ENCODE data around the gene MAST1. TPM values are rescaled to one million over a fixed set of nuclear protein-coding genes. Genes with fewer than 3 reads are reported as not detected.
"Not testable (repeated sequence)": the region's sequence is repeated elsewhere in the genome, so short reads cannot be mapped to it uniquely, and the experiment has no call there.

Gene MAST1
- total RNA-seq, 4 donors from 2014 or later = 5.9 to 20.8 (median 10.3) TPM

DNA sequence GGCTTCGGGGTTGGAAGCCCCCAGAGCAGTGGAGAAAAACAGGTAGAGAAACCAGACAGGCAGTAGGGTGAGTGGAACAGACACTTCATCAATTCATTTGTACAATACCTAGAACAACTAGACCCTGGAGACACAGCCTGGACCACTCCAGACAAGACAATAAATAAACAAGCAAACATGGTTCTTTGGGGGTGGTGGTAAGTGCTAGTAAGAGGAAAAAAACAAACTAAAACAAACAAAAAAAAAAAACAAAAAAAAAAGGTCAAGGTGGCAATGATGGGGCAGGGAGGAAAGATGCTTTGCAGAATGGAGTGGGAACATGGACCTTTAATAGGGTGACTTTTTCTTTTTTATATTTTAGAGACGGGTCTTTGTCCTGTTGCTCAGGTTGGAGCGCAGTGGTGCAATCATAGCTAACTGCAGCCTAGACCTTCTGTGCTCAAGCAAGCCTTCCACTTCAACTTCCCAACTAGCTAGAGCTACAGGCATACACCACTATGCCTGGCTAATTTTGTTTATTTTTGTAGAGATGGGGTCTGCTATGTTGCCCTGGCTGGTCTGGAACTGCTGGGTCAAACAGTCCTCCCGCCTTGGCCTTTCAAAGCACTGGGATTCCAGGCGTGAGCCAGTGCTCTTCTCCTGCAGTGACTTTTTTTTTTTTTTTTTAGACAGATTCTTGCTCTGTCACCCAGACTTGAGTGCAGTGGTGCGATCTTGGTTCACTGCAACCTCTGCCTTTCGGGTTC lies 43.9 kb upstream of the MAST1 start:
- peak overlapping the region; percentile 13 for H3K4me3 ChIP-seq (ENCODE audit: low read depth, poor library complexity, severe bottlenecking)
- 52 to 60% methylated on average over 7 of the region's 7 CpGs for WGBS, 2 donors
- no peak for TF ChIP-seq POLR2A (IDR thresholded peaks at IDR 0.05)
- TF ChIP-seq, protein P1, sequence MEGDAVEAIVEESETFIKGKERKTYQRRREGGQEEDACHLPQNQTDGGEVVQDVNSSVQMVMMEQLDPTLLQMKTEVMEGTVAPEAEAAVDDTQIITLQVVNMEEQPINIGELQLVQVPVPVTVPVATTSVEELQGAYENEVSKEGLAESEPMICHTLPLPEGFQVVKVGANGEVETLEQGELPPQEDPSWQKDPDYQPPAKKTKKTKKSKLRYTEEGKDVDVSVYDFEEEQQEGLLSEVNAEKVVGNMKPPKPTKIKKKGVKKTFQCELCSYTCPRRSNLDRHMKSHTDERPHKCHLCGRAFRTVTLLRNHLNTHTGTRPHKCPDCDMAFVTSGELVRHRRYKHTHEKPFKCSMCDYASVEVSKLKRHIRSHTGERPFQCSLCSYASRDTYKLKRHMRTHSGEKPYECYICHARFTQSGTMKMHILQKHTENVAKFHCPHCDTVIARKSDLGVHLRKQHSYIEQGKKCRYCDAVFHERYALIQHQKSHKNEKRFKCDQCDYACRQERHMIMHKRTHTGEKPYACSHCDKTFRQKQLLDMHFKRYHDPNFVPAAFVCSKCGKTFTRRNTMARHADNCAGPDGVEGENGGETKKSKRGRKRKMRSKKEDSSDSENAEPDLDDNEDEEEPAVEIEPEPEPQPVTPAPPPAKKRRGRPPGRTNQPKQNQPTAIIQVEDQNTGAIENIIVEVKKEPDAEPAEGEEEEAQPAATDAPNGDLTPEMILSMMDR (IDR thresholded peaks at IDR 0.05) = no peak
- no peak for DNase-seq (ENCODE audit: low spot score in 2 of 2)
- intact Hi-C loops (cut with DNase I; ENCODE audit: low total_unique reads) = loop anchor here (2.0 kb wide), 1 partner anchor 18 kb away; no protein-coding TSS in a partner anchor

DNA sequence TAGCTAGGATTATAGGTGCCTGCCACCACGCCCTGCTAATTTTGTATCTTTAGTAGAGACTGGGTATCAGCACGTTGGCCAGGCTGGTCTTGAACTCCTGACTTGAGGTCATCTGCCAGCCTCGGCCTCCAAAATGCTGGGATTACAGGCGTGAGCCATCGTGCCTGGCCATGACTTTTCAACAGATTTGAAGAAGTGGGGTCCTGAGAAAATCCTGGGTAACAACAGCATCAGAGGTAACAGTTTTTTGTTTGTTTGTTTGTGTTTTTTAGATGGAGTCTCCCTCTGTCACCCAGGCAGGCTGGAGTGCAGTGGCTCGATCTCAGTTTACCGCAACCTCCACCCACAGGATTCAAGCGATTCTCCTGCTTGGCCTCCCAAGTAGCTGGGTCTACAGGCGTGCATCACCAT lies 43.3 kb upstream of the MAST1 start:
- WGBS, 2 donors = 84 to 86% methylated on average over 9 of the region's 9 CpGs
- intact Hi-C loops (cut with DNase I; ENCODE audit: low total_unique reads) = loop anchor here (2.0 kb wide), 1 partner anchor 18 kb away; no protein-coding TSS in a partner anchor
- TF ChIP-seq, protein P1 (IDR thresholded peaks at IDR 0.05) = no peak
- no peak for TF ChIP-seq POLR2A (IDR thresholded peaks at IDR 0.05)
- H3K4me3 ChIP-seq (ENCODE audit: low read depth, poor library complexity, severe bottlenecking) = no peak overlapping the region
- no peak for DNase-seq (ENCODE audit: low spot score in 2 of 2)

GRCh38 chr19:12796146-12797071 lies 41.9 kb upstream of the MAST1 start:
- 4% methylated on average over 18 of the region's 18 CpGs for WGBS, 2 donors
- DNase-seq (ENCODE audit: low spot score in 2 of 2) = peak; percentile 69 to 94
- H3K4me3 ChIP-seq (ENCODE audit: low read depth, poor library complexity, severe bottlenecking) = no peak overlapping the region
- intact Hi-C loops (cut with DNase I; ENCODE audit: low total_unique reads) = no loop called here
- TF ChIP-seq, protein P1 (IDR thresholded peaks at IDR 0.05) = peak in 2 of 3 donors; percentile 11 to 92
- no peak for TF ChIP-seq POLR2A (IDR thresholded peaks at IDR 0.05)

DNA sequence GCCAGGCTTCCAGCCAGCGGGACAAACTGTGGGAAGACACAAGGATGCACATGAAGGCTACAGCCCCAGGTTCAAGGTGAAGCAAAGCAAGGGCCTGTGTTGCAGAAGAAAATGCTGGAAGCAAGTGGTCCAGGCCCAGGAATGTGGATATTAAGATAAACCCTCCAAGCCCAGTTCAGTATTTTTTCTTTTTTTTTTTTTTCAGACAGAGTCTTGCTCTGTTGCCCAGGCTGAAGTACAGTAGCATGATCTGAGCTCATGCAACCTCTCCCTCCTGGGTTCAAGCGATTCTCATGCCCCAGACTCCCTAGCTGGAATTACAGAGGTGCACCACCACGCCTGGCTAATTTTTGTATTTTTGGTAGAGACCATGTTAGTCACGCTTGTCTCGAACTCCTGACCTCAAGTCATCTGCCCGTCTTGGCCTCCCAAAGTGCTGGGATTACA lies 41.2 kb upstream of the MAST1 start:
- intact Hi-C loops (cut with DNase I; ENCODE audit: low total_unique reads) = no loop called here
- DNase-seq (ENCODE audit: low spot score in 2 of 2) = no peak
- no peak overlapping the region for H3K4me3 ChIP-seq (ENCODE audit: low read depth, poor library complexity, severe bottlenecking)
- TF ChIP-seq, protein P1 (IDR thresholded peaks at IDR 0.05) = no peak
- no peak for TF ChIP-seq POLR2A (IDR thresholded peaks at IDR 0.05)
- WGBS, 2 donors = 83 to 87% methylated on average over 6 of the region's 6 CpGs

- DNase-seq (ENCODE audit: low spot score in 2 of 2); intact Hi-C loops (cut with DNase I; ENCODE audit: low total_unique reads): not testable (repeated sequence)
- 91 to 96% methylated on average over 7 of the region's 7 CpGs for WGBS, 2 donors
Observed at GRCh38 chr19:12797607-12798006, 40.7 kb upstream of the MAST1 start.

More at GRCh38 chr19:12797607-12798006, 40.7 kb upstream of the MAST1 start:
- H3K4me3 ChIP-seq (ENCODE audit: low read depth, poor library complexity, severe bottlenecking) = not testable (repeated sequence)
